Cardiac fibroblast (primary cell): ENCODE results near the gene LRRC23.
"Not testable (repeated sequence)": the region's sequence is repeated elsewhere in the genome, so short reads cannot be mapped to it uniquely, and the experiment has no call there.

ENCODE experiments used
- DNase-seq, 2 donors: peaks; one replicate each; pipeline versions ENCODE4 v3.0.0 to v3.0.0-alpha.2; 2010; ENCODE audit warnings: low read depth in 2 of 2
- H3K4me3 ChIP-seq, 2 donors: replicated peaks in 1 of 2; 1 replicate in 1 of 2; 2 replicates in 1 of 2; pipeline ENCODE4 v1.5.1; 2011; ENCODE audit warnings: low read depth in 2 of 2, low read length in 2 of 2, mild to moderate bottlenecking in 2 of 2, moderate library complexity in 1 of 2
- CTCF ChIP-seq: IDR thresholded peaks from one replicate; pipeline ENCODE4 v1.5.1; 2011; ENCODE audit warnings: low read depth, mild to moderate bottlenecking, low read length, inconsistent platforms

Gene LRRC23

GRCh38 chr12:6899427-6899826 lies 5.2 kb upstream of the LRRC23 start:
- TF ChIP-seq CTCF: no peak
- peak in 1 of 2 donors; percentile 46 for DNase-seq
- H3K4me3 ChIP-seq: no peak overlapping the region

GRCh38 chr12:6899837-6900519 lies 4.6 kb upstream of the LRRC23 start:
- no peak for TF ChIP-seq CTCF
- peak; percentile 76 to 84 for DNase-seq
- no peak overlapping the region for H3K4me3 ChIP-seq

GRCh38 chr12:6902448-6902847 lies 2.2 kb upstream of the LRRC23 start:
- DNase-seq: no peak
- no peak for TF ChIP-seq CTCF
- no peak overlapping the region for H3K4me3 ChIP-seq

GRCh38 chr12:6903722-6904121 lies 900 bp upstream of the LRRC23 start:
- no peak for TF ChIP-seq CTCF
- DNase-seq: no peak
- no peak overlapping the region for H3K4me3 ChIP-seq

- DNase-seq: no peak
- no peak for TF ChIP-seq CTCF
- peak overlapping the region; percentile 70 to 85 for H3K4me3 ChIP-seq
Measured at GRCh38 chr12:6905414-6906040, 905 bp downstream of the LRRC23 start.

- not testable (repeated sequence) for H3K4me3 ChIP-seq, DNase-seq
Measured at GRCh38 chr12:6908141-6908540, 3.5 kb downstream of the LRRC23 start.

- no peak for DNase-seq
- TF ChIP-seq CTCF: no peak
- no peak overlapping the region for H3K4me3 ChIP-seq
Measured at GRCh38 chr12:6909421-6910145, 5.0 kb downstream of the LRRC23 start.
